ENCODE results near the gene IL17RA.

IL17RA gene

DNA sequence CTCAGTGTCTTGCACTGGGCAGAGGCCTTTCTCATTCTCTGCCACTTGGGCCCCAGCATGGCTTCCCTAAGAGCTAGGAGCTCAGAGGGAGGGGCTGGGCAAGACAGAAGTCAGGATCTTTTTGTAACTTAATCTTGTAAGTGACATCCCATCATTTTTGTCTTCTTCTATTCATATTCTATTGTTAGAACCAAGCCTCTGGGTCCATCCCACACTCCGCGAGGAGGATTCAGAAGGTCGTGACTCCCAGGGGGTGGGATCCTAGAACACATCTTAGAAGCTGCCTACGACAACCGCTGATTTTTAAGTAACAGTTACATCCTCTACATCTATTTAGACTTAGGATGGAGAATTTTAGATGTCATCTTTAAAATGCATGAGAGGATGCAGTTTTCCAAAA is 1.5 kb upstream of the IL17RA start:
- no peak for DNase-seq (ENCODE audit: low spot score)

DNA sequence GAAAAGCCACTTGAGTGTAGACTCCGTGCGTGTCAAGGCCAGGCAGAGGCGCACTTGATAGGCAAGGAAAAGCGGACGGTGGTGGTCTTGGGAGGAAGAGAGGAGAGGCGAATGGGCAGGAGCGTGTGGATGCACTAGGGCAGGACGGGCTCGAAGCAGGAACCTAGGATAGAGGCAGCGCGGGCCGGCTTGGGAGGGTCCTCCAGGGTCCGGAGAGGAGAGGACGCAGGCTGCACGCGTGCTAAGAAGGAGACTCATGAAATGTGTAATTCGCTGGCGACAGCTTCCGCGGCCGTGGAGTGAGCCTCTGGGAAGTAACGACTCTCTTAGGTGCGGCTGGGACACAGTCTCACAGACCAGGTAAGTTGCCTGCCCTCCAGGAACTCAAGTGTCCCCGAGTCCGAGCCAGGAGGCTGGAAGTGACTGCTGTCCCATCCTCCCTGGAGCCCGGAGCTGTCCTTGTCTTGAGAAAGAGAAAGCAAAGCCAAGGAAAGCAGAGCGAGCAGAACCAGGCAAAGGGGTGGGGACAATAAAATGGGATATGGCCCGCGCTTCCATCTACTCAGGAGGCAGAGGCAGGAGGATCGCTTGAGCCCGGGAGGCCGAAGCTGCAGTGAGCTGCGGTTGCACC is 874 bp upstream of the IL17RA start:
- no peak for DNase-seq (ENCODE audit: low spot score)

DNA sequence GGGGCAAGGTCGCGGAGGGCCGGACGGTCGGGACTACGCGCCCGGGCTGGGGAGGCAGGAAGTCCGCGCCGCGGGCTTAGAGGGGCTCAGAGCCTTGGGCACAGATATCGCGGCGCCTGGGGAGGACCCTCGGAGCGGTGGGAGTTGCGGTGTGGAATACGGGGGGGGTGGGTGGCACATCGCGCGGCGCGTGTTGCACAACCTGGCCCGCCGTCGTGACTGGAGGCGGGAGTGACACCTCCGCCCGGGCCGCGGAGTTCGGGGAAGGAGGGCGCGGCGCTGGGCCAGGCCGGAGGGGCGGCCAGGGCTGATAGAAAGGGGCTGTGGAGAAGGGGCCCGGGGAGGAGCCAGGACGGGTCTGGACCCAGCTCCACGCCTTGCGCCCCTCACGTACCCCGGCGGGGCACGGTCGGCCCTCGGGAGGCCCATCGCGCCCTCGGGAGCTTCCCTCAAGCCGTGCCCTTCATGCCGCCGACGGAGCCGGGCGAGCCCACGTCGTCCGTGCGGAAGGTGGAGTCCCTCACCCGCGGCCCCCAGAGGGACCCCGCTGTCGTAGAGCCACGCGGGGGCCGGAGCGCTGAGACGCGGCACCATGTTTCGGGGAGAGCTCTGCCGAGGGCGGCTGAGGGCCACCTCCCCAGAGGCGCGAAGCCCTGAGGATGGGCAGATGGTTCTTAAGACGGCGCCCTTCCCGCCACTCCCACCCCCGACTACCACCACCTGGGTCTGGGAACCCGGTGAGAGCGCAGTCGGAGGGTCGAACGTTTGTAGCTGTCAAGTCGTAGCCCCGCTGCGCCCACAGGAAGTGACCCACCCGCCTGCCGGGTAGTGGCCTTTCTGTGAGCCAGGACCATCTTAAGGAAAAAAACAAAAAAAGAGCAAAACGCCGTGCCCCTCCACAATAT is 729 bp downstream of the IL17RA start:
- no peak for DNase-seq (ENCODE audit: low spot score)

DNA sequence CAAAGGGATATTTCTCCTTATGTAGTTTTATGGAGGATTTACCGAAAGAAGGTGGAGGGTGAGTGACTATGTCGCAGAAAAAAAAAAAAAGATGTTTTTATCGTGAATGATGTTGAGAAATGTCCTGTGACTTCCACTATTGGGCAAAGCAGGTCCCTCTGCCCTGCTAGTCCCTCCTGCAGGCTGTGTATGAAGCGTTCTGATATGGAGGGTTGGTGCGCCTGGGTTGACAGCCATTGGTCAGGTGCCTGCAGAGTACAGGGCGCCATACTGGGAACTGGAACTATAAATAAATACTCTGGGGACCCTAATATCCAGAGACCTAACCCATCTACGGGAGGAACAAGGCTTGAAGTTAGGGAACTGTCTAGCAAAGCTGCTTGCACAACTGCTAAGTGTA is 1.5 kb downstream of the IL17RA start:
- DNase-seq (ENCODE audit: low spot score), result no peak

DNA sequence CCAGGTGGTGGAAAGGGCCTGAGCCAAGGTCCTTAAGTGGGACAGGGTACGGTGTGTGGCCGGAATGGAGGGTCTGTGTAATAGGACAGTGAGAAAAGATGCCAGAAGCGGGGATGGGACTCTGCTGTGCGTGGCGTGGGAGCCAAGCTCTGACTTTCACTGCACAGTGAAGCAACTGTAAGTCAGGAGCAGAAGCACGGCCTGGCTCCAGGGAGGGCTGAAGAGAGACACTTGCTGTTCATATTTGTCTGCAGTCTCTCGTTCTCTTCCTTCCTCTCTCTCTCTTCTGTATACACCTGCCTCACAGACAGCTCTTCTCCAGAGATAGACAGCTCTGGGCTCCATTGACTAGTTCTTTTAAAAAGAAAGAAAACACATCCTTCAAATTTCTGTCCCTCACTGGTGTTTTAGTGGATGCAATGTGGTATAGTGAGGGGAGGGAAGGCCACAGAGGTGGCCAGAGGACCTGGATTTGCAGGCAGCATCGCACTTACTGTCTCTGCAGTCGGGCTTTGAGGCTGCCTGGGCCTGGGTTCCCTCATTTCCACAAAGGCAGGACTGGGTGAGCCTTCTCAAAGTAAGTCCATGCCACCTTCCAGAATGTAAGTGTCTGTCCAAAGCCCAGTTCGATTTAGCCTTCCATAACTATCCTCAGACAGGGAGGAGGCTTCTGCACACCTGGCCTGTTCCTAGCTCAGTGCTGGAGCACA is 2.1 kb downstream of the IL17RA start:
- no peak for DNase-seq (ENCODE audit: low spot score)

DNA sequence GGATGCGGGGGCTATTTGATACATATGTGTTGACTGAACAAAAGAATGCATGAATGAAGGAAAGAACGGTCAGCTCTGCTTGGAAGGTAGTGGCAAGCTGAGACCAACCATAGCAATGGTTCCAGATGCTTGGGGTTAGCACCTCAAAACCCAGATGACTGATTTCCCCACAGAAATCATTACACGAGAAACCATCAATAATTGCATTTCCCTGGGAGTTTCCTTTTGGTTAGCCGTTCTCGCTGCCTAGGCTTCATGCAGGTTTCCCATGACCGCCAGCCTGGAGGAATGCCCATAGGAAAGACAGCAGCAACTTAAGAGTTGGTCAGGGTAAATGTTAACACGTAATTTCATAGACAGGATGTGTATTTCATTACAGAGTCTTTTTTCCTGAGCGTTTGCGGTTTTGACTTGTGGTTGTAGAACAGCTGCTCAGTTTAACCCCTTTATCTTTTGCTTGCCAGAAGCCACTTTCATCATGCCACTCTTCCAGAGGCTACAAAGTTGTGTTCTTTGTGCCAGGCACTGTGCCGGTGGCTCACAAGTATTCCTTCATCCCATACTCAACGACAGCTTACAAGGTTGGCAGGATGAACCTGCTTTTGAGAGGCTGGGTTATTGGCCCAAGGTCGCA is 2.8 kb downstream of the IL17RA start:
- DNase-seq (ENCODE audit: low spot score), result no peak

DNA sequence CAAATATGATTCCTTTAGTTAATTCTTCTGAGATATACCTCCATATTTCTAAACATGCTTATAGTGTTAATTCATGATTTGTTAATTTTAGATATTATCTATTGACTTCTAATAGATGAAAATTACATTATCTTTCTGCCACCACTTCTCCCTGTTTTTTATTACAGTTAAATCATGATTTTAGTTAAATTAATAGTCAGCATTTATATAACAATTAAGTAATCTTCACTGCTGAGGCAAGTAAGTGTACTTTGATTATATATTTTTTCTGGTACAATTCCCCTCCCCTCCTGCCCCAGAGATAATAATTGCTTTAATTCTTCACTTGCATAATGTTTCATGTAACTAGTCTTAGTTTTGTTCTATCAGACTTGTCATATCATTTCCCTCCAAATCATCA is 5.8 kb downstream of the IL17RA start:
- no peak for DNase-seq (ENCODE audit: low spot score)

DNA sequence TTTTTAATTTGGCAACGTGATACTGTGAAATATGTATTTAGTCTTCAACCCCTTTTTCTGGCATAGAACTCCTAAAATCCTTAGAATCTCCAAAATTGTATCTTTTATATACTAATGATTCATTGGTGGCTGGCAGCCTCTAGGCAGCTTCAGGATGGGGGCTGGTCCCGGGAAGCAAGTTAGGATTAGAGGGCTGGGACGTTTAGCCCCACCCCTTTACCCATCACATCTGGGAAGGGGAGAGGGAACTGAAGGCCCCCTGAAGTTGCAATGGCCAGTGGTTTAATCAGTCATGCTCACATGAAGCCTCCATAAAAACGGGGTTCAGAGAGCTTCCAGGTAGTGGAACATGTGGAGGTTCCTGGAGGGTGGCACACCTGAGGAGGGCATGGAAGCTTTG is 7.1 kb downstream of the IL17RA start:
- DNase-seq (ENCODE audit: low spot score), result no peak

DNA sequence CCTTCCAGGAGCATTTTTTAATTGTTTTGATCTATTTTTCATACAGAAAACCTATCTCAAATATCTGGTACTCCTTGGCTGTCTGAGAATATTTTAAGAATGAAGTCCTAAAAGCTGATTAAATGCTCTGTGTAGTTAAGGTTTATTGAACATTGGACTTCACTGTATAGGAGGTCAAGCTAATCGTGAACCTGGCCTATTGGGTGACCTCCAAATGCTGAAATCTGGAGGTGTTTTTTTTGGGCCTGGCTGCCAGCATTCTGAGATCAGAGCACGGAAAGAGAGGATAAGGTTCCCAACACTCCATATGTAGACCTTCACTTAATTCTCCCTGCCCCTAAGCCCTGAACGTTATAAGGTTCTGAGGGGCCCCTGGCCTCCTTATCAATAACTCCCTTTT is 8.3 kb downstream of the IL17RA start:
- no peak for DNase-seq (ENCODE audit: low spot score)

DNA sequence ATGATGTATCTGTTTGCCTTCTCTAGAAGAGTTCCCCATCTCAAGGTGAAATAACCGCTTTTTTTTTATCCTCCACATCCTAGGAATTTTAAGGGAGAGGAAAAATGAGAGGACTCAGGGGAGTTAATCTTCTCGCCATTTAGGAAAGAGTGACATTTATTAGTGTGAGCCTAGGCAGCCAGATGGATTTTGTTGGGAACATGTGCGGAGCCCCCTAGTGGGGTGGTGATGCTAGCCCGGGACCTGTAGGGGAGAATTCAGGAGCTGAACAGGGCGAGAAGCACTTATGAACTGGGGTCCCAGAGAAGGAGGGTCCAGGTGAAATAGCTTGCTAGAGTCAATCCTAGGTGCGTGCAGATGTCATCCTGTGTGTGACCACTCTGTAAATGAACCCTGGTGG is 10.7 kb downstream of the IL17RA start:
- DNase-seq (ENCODE audit: low spot score), result no peak

DNA sequence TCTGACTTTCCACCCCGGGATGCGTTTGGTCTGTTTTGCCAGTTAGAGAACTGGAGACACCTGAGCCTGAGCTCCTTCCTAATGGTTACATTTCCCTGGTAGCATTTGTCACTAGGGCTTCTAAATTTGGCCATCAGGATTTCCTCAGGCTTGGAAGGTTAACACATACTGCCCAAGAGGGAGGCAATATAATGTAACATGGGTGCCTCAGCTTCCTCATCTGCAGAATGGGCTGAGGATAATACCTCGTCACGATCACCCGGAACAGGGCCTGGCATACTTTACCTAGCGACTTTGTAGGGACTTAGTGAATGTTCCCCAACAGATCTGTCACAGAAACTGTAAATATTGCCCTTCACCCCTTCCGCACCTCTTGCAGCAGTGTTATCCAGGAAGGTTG is 11.3 kb downstream of the IL17RA start:
- no peak for DNase-seq (ENCODE audit: low spot score)

DNA sequence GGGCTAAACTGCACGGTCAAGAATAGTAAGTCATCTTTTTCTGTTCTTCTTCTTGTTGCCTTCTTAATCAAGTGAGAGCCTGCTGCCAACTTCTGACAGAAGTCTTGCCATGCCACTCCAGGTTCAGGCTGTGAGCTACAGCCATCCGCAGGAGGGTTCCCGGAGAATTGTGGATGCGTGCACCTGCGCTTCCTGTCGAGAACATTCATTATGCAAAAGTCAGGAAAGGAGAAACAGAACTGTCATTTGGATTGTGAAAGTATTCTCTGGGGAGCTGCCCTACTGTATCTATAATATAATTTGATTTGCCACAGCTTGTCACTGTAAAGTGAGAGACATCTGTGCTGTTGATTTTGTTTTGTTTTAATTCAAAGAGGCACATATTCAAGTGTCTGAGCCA is 12.3 kb downstream of the IL17RA start:
- no peak for DNase-seq (ENCODE audit: low spot score)

DNA sequence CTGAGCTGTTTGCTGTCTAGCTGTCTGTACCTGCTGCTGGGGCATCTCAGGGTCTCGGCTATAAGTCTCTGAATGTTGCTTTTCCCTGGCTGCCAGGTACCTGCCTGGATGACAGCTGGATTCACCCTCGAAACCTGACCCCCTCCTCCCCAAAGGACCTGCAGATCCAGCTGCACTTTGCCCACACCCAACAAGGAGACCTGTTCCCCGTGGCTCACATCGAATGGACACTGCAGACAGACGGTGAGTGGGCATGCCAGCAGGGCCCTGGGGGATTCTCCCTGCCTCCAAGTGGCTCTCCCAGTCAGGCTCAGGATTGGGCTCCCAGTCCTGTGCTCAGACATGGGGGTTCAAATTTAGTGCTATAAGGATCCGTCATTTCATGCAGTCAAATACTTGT is 12.9 kb downstream of the IL17RA start:
- DNase-seq (ENCODE audit: low spot score), result no peak

DNA sequence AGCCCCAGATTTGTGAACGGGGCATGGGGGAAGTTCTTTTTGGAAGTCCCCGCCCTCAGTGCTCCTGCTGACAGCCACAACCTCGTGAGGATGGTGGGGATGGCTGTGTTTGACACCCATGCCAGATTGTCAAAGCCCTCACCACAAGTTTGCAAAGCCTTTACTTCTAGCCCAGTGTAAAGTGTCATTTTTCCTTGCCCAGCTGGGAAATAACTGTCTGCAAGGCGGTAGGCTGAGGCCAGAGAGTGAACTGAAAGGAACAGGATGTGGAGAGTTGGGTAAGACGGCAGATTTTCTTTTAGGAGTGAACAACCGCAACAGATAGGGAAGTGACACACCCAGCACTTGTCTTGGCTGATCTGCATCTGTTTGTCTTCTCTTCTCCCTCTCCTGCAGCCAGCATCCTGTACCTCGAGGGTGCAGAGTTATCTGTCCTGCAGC is 13.6 kb downstream of the IL17RA start:
- DNase-seq (ENCODE audit: low spot score), result no peak

DNA sequence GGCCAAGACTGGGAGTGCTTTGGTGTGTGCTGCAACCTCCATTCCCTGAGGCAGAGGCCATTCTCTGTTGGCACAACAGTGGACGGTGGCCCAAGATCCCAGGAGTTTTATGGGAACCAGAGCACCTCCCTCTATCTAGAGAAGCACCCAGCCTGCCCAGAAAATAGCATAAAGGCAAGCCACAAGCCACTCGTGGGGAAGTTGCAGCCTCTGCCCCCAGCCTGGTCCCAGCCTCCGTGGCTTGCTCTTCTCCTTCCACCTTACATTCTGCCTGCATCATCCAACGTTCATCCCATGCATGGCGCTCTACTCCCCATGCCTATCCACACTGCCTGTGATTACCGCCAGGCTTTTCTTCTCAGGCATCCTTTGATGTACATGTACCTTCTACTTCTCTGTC is 15.8 kb downstream of the IL17RA start:
- DNase-seq (ENCODE audit: low spot score), result no peak

DNA sequence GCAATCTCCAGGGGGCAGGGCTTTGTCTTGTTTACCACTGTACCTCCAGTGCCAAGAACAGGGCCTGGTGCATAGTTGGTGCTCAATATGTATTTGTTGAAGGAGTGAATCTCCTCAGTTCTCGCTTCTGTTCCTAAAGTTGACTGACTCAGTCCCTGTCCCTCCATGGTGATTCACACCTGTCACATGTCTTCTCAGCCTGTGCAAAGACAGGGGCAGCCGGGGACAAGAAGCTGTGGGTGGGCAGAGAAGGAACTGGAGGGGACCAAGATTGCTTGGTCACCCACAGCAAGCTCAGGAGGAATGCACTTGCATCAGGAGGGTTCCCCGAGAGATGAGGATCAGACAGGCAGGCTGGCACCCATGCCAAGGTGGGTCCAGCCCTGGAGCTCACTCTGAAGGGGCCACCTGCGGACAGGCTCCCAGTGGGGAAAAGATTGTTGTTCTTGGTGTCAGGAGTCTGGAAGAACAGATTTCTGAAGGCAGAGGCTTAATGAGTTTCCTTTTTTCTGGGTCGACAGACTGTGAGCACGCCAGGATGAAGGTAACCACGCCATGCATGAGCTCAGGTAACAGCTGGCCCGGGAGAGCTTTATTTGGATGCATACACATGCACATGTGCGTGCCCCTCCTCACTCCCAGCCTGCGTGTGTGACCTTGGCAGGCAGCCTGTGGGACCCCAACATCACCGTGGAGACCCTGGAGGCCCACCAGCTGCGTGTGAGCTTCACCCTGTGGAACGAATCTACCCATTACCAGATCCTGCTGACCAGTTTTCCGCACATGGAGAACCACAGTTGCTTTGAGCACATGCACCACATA is 16.9 kb downstream of the IL17RA start:
- no peak for DNase-seq (ENCODE audit: low spot score)

DNA sequence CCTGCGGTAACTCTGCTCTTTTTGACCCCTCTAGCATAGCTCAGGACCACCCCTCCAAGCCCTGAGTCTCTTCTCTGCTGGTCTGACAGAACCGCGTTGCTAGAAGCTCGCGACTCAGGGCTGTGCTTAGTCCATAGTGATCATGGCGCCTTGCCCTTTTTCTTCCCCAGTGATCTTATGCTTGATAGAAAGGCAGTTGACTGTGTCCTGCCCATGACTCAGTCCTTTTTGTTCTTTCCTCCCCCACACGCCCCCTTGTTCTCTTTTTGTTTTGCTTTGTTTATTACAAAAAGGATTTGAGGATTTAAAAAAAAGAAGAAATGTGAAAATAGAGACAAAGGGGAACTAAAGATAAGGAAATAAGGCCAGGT is 17.5 kb downstream of the IL17RA start:
- no peak for DNase-seq (ENCODE audit: low spot score)

DNA sequence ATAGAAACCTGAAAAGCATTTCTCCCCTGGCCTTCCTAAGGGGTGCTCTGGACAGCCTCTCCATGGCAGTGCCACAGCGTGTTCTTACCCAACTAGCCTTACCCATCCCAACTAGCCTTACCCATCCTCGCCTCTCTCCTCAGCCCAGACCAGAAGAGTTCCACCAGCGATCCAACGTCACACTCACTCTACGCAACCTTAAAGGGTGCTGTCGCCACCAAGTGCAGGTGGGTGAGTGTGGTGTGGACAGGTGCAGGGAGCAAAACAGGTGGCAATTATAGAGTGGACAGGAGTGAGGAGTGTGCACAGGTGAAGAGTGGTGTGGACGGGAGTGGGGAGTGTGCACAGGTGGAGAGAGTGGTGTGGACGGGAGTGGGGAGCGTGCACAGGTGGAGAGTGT is 18.6 kb downstream of the IL17RA start:
- DNase-seq (ENCODE audit: low spot score), result no peak

DNA sequence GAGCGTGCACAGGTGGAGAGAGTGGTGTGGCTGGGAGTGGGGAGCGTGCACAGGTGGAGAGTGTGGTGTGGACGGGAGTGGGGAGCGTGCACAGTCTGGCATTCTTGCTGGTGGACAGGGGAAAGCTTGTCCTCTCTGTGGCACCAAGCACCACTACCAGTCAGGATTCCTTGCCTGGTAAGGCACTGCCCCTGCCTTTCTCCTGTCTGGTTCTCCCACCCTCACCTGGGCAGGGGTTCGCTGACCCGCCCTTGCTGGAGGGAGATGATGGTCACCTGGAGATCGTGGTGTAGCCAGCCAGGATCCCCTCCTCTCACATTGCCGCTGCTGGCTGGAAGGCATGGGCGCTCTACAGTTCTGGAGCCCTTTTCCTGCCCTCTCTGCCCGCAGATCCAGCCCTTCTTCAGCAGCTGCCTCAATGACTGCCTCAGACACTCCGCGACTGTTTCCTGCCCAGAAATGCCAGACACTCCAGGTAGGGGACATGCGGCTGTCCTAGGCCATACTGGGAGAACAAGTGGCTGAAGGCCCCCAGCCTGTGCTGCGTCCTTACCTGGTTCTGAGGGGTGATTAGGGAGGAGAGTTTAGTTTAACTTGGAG is 19.6 kb downstream of the IL17RA start:
- DNase-seq (ENCODE audit: low spot score), result no peak

DNA sequence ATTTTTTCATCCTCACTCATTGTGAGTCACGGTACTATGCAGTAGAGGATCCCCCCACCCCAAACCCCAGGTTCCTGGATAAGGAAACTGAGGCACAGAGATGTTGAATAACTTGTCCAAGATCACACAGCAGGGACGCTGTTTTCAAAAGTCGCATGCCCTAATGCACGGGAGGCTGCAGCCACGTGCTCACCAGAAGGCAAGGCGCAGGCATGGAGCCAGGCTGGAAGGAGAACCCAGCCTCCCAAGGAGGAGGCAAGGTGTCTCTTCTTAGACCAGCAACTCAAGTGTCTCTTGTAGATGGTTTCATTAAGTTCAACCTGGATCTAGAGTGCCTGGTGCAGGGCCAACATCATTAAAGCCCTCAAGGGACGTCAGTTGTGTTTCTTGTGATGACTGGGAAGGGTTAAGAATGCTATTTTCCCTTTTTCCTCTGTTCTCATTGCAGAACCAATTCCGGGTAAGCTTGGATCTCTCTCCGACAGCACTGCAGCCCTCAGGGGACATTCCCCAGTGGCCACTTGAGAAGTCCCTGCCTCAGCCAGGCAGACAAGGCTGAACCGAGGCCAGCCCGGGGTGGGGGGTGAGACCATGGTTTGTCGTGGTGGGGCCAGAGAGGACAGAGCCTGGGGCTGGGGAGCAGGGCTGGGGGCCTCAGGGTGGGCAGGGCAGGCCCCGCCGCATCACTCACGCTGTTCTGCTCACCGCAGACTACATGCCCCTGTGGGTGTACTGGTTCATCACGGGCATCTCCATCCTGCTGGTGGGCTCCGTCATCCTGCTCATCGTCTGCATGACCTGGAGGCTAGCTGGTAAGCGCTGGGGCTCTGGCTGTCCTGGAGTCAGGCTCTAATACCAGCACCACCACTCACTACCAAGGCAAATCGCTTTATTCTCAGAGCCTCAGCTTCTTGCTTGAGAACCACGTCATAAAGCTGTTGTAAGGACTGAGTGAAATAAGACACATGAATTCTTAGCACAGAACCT is 20.6 kb downstream of the IL17RA start:
- no peak for DNase-seq (ENCODE audit: low spot score)
